Activated CD8-positive, alpha-beta memory T cell treated with anti-CD3 and anti-CD28 coated beads for 24 hours (primary cell): ENCODE data around the gene TFF1.

Experiments used
- DNase-seq: peaks from one replicate; pipeline ENCODE4 v3.0.0-alpha.2; 2020

Gene TFF1

DNA sequence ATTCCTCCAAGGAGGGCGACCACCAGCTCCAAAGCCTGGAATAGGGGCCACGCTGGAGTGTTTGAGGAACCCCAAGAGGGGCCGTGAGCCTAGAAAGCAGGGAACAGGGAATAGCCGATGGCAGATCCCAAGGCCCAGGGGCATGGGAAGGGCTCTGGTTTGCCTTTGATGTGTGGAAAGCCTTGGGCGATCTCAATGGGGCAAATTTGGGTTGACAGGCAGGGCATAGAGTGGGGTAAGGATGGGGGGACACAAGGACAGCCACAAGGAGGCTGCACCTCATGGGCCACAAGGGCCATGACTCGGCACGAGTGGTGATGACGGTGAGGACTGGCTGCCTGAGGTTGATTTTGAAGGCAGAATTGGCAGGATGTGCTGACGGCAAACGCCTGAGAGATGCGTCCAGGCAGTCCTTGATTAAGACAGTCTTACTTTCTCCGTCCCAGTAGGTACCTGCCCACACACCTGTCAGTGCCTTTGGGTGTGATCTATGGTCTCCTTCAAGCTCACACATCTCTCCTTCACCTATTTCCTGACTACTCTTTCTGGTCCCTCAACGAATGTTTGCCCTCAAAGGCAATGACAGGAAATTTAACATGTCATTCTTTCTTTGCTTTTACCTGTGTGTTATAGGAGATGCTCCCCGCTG is 31.5 kb upstream of the TFF1 start:
- DNase-seq: no peak

DNA sequence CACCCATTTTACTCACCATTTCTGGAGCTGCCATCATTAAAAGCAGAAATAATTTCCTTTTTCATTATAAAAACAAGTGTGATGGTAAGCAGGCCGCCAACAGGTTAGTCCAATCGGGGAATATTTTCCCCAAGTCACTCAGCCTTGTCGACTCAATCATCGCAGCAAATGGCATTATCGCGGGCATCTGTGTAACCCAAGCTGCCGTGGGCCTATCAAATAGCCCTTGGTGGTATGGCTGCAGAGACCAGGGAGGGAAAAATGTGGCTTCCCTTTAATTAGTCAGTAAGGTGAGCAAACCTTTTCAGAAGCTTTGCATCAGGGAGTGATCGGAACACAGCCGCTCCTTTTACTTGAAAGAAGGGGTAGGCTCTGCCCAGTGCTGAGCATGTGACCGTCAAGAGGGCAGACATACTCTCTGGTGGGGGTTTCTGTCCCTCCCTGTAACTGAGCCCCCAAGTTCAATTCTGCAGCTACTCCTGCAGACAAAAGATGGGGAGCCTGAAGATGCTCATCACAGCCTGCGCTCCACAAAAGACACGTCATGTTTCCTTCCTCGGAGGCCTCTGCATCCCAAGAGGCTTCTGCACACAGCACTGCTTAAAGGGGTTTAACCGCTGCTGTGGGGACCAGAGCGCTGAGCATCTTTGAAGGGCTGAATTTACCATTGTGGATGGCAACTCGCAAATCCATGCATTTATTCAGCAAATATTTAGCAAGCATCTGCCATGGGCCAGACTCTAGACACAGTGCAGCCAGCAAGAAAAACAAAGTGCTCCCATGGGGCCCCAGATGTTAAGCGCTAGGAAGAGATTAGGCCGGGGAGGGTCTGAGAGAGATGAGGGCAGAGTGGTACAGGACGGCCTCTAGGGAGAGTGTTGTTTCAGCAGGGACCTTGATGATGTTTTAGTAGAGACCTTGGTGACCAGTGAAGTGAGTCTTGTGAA is 30.7 kb upstream of the TFF1 start:
- DNase-seq: no peak

DNA sequence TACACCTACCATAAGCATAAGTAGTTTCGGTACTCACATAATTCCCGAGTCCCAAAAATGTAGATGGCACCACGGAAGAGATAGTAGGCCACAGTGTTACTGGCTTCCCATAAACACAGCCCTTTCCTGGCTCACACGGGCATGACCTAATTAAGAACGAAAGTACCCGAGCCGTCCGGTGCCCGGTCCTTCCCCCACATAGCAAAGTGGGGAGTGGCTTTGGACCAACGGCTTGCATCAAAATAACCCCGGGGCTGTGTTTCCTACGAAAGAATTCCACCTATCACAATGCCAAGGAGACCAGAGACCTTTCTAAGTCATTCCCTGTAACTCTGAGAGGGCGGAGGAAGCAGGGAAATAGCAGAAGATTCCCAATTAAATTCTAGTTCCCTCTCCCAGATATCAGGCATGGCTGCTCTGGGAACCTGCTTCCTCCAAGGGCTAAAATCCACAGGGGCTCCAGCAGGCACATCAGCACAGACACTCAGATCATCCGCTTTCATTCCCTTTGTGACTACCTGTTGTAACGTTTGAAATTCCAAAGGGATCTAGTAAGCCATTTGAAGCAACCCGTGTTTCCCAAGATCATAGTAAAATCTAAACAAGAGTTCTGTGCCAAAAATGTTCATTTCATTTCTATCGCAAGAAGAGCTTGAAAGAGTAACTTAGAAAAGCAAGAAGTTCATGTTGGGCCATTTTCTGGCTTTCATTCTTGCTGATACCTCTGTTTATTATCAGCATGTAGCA is 29.7 kb upstream of the TFF1 start, which contains the start of gene TMPRSS3:
TSS of gene TMPRSS3 (minus strand) at position 148 of the 747 bp plus-strand sequence. CDS start 635 bp downstream, outside the sequence.
- no peak for DNase-seq

- no peak for DNase-seq
Measured at GRCh38 chr21:42395302-42395701, 29.0 kb upstream of the TFF1 start.

DNA sequence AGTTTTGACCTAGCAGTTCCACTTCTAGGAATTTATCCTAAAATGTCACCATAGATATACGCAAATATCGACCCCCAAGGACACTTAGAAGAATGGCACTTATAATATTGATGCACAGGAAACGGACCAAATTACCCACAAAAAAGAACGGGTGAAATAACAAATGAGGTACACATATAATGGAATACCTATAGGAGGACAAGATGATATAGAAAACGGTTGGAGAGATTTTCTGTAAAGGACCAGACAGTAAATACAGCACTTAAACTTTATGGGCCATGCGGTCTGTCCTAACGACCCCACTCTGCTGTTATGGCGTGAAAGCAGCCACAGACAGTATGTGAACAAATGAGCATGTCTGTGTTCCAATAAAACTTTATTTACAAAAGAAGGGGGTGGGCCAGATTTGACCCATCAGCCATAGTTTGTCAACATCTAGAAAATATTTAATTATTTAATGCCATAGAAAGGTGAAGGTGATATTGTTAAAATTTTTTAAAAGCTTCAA is 27.2 kb upstream of the TFF1 start:
- DNase-seq: no peak

- DNase-seq: no peak
Measured at GRCh38 chr21:42392731-42393442, 26.6 kb upstream of the TFF1 start.

DNA sequence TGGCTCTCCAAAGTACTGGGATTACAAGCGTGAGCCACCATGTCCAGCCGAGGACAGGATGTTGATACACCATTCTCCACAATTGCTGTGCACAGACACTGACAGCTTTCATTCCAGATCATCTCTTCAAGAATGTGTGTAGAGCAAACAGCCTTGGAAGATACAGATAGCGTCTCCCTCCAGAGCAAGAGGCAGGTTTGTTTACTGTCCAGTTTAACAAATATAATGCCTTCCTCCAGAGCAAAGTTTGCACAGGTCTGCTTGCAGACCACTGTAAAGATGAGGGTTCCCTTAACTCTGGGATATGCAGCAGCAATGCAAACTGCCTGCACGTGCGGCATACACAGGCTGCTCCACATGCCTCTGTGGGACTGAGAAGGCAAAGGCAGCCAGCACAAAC is 25.0 kb upstream of the TFF1 start:
- DNase-seq: no peak

GRCh38 chr21:42390696-42391095 is 24.4 kb upstream of the TFF1 start:
- no peak for DNase-seq

DNA sequence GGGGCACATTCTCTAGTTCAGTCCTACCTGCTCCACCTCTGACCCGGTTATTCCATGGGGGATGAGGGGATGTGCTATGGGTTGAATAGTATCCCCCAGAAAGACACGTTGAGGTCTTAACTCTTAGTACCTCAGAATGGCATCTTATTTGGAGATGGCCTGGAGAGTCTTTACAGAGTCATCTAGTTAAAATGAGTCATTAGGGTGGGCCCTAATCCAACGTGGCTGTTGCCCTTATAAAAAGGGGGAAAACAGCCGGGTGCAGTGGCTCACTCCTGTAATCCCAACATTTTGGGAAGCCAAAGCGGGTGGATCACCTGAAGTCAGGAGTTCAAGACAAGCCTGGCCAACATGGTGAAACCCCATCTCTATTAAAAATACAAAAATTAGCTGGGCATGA is 23.9 kb upstream of the TFF1 start:
- no peak for DNase-seq

GRCh38 chr21:42389449-42389835 is 23.1 kb upstream of the TFF1 start:
- DNase-seq: no peak

DNA sequence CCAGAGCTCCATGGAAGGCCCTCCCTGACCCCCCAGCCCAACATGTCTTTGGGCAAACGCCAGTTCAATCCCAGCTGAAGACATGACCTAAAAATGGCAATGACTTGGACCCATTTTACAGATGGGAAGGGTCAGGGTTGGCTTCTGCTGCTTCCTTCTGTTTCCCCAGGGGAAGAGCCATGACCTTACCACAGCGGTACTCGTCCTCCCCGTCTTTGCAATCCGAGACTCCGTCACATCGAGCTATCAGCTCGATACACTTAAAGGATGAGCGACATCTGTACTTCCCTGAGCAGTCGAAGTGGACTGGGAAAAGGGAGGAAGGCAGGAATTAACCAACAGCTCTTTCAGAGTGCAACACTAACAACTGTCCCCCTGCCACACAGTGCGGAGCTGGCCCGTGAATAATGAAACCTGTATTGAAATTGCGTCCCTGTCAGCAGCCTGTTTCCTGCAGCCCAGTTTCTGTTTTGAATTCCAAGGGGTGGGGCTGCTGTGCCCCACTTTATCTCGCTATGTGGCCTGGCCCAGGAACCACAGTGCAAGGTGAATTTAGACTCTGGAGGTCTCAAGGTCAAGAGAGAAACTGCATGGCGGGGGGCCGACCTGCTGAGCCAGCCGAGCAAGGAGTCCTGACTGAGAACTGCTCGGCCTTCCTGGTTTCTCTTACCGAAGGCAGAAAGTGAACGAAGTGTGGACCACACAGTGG is 22.6 kb upstream of the TFF1 start:
- DNase-seq: no peak

- no peak for DNase-seq
Measured at GRCh38 chr21:42387843-42388340, 21.6 kb upstream of the TFF1 start.

DNA sequence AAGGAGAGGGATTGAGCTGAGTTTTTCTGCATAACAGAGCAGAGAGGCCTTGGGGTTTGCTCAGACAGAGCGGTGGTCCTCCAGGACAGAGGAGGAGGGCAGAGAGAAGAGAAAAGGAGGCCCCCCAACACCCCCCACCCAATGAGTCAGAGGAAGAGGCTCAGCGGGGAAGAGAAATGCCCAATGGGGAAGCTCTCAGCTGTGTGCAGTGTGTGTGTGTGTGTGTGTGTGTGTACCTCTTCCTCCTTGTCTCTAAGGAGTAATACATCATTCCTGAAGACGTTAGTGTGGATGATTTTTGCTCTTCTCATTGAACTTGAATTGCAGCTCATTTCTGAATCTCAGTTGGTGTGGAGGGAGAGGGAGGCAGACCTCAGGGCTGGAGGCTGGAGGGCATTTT is 20.8 kb upstream of the TFF1 start:
- no peak for DNase-seq

DNA sequence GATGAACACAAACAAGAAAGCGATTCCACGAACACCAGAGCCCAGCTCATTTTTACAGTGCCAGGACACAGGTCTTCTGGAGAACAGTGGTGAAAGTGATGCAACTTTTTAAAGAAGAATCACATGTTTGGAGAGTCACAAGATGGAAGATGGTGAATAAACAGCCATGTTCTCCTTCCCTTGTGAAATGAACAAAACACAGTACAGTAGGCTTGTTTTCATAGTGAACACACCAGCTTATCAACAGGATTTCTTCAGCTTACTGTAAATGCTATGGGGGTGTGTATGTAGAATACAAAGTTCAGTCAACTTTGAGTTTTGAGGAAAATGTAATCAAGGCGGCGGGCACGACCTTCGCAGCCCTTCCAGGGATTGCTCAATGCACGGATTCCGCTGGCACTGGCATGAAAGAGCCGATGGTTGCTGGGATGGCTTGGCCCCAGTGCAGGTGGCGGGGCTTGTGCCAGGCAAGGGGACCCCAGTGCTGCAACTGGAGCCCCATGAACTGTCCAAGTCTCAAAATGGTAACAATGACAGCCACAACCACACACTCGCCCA is 19.8 kb upstream of the TFF1 start:
- no peak for DNase-seq

DNA sequence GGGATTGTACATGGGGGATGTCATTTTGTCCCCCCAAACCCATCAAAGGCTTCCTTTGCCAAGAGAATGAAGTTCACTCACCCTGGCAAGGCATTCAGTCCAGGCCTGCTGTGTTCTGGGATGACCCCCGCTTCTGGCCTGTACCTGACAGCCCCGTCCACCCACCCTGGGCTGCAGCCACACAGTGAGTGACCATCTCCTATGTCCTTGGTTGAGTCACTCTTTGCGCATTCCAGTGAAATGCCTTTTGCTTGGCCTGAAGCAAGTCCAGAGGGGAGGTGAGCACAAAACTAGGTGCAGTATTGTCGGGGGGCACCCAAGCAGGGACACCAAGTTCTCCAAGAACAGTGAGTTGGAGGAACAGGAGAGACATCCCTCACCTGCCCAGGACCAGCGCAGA is 19.3 kb upstream of the TFF1 start:
- no peak for DNase-seq

GRCh38 chr21:42384989-42385388 is 18.7 kb upstream of the TFF1 start:
- DNase-seq: no peak

GRCh38 chr21:42384156-42384945 is 18.0 kb upstream of the TFF1 start:
- no peak for DNase-seq

DNA sequence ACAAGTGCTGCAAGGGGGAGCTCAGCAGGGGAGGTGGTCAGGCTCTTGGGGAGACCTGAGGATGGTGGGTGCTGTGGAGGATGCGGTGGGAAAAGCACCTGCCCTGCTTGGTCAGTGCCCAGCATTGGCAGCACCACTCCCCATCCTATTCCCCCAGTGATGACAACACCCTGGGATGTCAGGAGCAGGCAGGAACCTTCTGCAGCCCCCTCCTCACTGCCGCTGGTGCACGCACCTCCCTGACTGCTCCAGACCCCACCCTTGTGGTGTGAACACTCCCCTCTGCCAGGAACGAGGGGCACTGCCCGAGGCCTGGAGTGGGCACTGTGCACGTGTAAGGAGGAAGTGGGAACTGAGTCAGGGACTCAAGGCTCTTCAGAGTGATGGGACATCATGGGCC is 17.0 kb upstream of the TFF1 start:
- DNase-seq: no peak

- no peak for DNase-seq
Measured at GRCh38 chr21:42382915-42383314, 16.6 kb upstream of the TFF1 start.

- no peak for DNase-seq
Measured at GRCh38 chr21:42381347-42381984, 15.1 kb upstream of the TFF1 start.
